Activated naive CD4-positive, alpha-beta T cell treated with anti-CD3 and anti-CD28 coated beads, Interleukin-2, amount 10 ng/mL, durations not matched to agents 7 days and 5 days (primary cell): ENCODE data around the gene RNF213.

Experiments used
- CTCF ChIA-PET: fragments of 350-600 bp; sonication (Branson Sonifier 250); formaldehyde crosslinking; loops from one replicate; lab custom pipeline; 2021; ENCODE audit warnings: antibody characterized with exemption; lab: Charles Lee
- DNase-seq: peaks from one replicate; pipeline ENCODE4 v3.0.0-alpha.2; 2020
- H3K27ac Mint-ChIP-seq: one replicate; pipeline ENCODE4 v1.8.0; 2021; ENCODE audit warnings: mild to moderate bottlenecking, moderate library complexity, mixed read lengths
- H3K27me3 Mint-ChIP-seq: one replicate; pipeline ENCODE4 v1.8.0; 2021; ENCODE audit warnings: mild to moderate bottlenecking, mixed read lengths
- H3K36me3 Mint-ChIP-seq: one replicate; pipeline ENCODE4 v1.8.0; 2021; ENCODE audit warnings: mixed read lengths
- H3K4me1 Mint-ChIP-seq: one replicate; pipeline ENCODE4 v1.8.0; 2021; ENCODE audit warnings: mixed read lengths
- H3K4me3 Mint-ChIP-seq: one replicate; pipeline ENCODE4 v1.8.0; 2021; ENCODE audit warnings: mild to moderate bottlenecking, moderate library complexity, mixed read lengths
- H3K9me3 Mint-ChIP-seq: one replicate; pipeline ENCODE4 v1.8.0; 2021; ENCODE audit warnings: mixed read lengths

RNF213 gene

GRCh38 chr17:80260791-80261158 lies at the start of gene RNF213:
RNF213 (plus strand) TSS chr17:80260852; CDS start chr17:80263682, 2,830 bp downstream.
- peak within 1 kb of the TSS; percentile 95 for H3K27ac Mint-ChIP-seq
- no peaks in the 10 kb centered on the region for H3K9me3 Mint-ChIP-seq
- CTCF ChIA-PET: interaction anchor here (2.1 kb wide), 1 partner anchor 159 kb away, joined by 5 read pairs; the partner anchor contains the start of gene GAA
- peak; percentile 75 for DNase-seq
- peaks cover 16% of the 10 kb centered on the region for H3K36me3 Mint-ChIP-seq
- peak within 1 kb of the TSS; percentile 98 for H3K4me3 Mint-ChIP-seq
- H3K4me1 Mint-ChIP-seq: peaks cover 67% of the 10 kb centered on the region
- H3K27me3 Mint-ChIP-seq: no peaks in the 10 kb centered on the region

DNA sequence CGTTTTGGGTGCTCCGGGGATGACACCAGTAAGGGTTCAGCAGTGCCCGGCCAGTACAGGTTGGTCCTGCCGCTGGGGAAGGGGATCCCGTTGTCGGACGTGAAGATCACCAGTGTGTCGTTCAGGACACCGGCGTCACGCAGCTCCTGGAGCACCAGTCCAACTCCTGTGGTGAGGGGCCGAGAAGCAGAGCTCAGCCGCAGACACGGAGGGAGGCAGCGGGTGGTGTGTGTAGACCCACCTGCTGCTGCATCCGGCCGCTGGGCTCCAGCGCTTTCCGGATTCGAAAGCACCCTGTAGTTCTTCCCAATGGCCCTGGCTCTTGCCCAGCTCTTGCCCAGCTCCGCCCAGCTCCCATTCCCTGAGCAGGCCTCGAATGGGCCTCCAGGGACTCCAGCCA lies 48.5 kb upstream of the RNF213 start:
- CTCF ChIA-PET: interaction anchor here (1.3 kb wide), 1 partner anchor 17 kb away, joined by 3 read pairs; no protein-coding TSS in a partner anchor
- Mint-ChIP-seq H3K4me1 (no peaks in the 10 kb centered on the region), H3K9me3 (no peaks in the 10 kb centered on the region), H3K27ac (no peak overlapping the region), H3K27me3 (no peaks in the 10 kb centered on the region), H3K4me3 (no peak overlapping the region), H3K36me3 (peaks cover 18% of the 10 kb centered on the region)
- DNase-seq: no peak

DNA sequence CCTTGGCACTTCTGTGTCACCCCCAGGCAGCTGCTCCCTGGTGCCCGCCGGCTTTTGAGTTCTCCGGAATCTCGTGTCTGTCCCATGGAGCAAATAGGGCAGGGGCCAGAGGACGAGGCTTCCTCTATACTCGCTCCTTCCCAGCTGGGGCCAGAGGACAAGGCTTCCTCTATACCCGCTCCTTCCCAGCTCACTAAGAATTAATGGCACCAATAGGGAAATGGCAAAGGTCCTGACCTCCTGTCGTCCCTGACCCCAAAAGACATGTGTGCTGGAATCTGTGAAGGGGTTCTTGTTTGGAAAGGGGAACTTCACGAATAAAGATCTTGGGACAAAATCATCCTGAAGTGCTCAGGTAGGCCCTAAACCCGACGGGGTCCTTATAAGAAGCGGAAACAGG lies 48.1 kb upstream of the RNF213 start:
- H3K36me3 Mint-ChIP-seq: peaks cover 20% of the 10 kb centered on the region

GRCh38 chr17:80212962-80213642 lies 47.5 kb upstream of the RNF213 start:
- DNase-seq: no peak
- Mint-ChIP-seq H3K27ac (no peak overlapping the region), H3K4me1 (peaks cover 6% of the 10 kb centered on the region), H3K27me3 (no peaks in the 10 kb centered on the region), H3K9me3 (no peaks in the 10 kb centered on the region), H3K4me3 (no peak overlapping the region), H3K36me3 (peaks cover 22% of the 10 kb centered on the region)
- CTCF ChIA-PET: interaction anchor here (1.3 kb wide), 1 partner anchor 18 kb away, joined by 3 read pairs; no protein-coding TSS in a partner anchor

More for the DNA sequence above, 48.1 kb upstream of the RNF213 start:
- DNase-seq: no peak
- CTCF ChIA-PET: interaction anchor here (1.3 kb wide), 1 partner anchor 17 kb away, joined by 3 read pairs; no protein-coding TSS in a partner anchor
- Mint-ChIP-seq H3K27me3 (no peaks in the 10 kb centered on the region), H3K4me1 (peaks cover 3% of the 10 kb centered on the region), H3K4me3 (no peak overlapping the region), H3K9me3 (no peaks in the 10 kb centered on the region), H3K27ac (no peak overlapping the region)

DNA sequence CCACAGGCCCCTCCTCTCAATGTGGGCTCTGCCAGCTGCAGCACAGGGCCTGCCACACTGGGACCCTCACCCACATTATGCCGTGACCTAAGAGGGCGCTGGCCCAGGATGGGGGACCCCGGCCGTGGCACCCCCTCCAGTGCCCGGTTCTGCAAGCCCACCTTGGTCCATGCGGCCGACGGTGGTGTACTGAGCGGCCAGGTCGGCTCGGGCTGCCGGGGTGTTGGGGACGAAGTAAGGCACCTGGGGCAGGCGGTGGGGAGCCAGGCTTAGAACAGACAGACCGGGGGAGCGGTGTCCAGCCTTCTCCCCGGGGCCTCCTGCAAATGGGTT lies 47.0 kb upstream of the RNF213 start:
- Mint-ChIP-seq H3K9me3 (no peaks in the 10 kb centered on the region), H3K36me3 (peaks cover 23% of the 10 kb centered on the region), H3K4me1 (peaks cover 9% of the 10 kb centered on the region), H3K4me3 (no peak overlapping the region), H3K27ac (no peak overlapping the region), H3K27me3 (no peaks in the 10 kb centered on the region)
- DNase-seq: no peak
- CTCF ChIA-PET: no interaction called here

DNA sequence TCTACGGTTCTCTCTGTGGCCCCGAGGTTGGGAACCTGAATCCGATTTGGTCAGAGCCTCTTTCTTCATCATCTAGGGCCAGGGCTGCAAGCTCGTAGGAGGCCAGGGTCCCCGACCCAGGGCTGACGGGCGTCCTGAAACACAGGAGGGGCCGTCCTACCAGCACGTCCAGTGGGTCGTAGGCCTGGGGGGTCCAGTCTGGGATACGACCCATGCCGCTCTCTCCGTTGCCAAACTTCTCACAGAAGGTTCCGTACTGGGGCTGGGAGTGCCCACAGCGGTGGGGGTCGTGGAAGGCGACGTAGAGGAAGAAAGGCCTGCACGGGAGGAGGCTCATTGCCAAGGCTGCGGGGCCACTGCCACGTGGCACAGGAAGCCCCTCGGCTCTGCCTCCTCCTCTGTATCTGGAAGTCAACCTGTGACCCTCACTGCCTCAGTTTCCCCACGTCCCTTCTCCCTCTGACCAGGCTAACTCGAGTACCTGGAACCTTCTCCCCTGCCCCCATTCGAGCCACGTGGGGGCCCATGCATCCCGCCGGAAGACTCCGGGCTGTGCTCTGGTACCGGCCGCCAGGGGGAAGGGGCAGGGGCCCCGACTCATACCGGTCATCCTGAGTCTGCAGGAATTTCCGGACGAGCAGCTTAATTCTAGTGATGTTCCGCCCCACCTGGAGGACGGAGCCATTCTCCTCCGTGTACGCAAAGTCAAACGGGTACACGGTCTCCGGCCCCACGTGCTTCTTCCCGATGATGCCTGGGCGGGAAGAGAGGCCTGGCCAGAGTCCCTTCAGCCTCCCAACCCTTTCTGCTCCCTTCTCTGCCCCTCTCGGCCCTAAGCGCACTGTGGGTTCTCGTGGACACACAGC lies 46.4 kb upstream of the RNF213 start:
- DNase-seq: no peak
- Mint-ChIP-seq H3K4me3 (no peak overlapping the region), H3K27ac (no peak overlapping the region), H3K36me3 (peaks cover 22% of the 10 kb centered on the region), H3K27me3 (no peaks in the 10 kb centered on the region), H3K9me3 (no peaks in the 10 kb centered on the region), H3K4me1 (peaks cover 16% of the 10 kb centered on the region)
- CTCF ChIA-PET: interaction anchor here (0.6 kb wide), 1 partner anchor 817 kb away, joined by 3 read pairs; no protein-coding TSS in a partner anchor

- Mint-ChIP-seq H3K9me3 (no peaks in the 10 kb centered on the region), H3K27ac (no peak overlapping the region), H3K4me3 (no peak overlapping the region), H3K27me3 (peaks cover 5% of the 10 kb centered on the region), H3K4me1 (peaks cover 20% of the 10 kb centered on the region), H3K36me3 (peaks cover 20% of the 10 kb centered on the region)
- CTCF ChIA-PET: no interaction called here
- no peak for DNase-seq
Observed at GRCh38 chr17:80214878-80215210, 45.8 kb upstream of the RNF213 start.

DNA sequence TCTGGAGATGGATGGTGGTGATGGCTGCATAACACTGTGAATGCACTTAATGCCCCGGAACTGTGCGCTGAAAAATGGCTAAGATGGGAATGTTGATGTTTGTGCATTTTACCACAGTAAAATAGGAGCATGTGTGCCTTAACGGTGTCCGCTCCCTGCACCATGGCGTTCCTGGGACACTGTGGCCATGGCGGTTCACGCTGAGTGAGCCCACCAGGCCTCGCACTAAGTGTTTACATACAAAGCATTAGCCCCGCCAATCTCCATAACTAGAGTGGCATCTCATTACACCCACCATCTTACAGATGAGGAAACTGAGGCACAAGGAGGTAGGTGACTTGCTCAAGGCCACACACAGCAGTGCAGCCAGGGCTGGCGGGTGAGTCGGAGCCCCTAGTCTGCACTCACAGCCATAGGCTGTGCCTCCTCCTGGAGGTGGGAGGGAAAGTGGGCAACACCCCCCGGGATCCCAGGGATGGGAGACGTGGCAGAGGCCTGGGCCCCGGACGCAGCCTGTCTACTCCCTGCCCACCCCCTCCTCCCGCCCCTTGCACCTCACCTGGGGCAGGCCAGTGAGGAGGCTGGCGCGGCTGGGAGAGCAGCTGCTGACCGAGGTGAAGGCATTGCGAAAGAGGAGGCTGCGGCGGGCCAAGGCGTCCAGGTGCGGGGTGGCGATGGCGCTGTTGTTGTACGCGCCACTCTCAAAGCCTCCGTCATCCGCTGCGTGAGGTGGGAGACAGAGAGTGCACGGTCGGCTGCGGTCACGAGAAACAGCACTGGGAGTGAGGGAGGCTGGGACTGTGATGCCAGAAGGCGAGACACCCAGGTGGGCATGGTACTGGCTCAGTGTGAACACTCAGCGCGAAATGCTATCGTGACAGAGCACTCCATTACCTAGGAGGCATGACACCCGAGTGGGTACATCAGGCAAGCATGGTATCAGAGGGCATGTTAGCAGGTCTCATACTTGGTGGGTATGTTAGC lies 43.9 kb upstream of the RNF213 start:
- CTCF ChIA-PET: no interaction called here
- peaks cover 22% of the 10 kb centered on the region for H3K4me1 Mint-ChIP-seq
- H3K36me3 Mint-ChIP-seq: peaks cover 14% of the 10 kb centered on the region
- no peak overlapping the region for H3K27ac Mint-ChIP-seq
- H3K4me3 Mint-ChIP-seq: no peak overlapping the region
- no peak for DNase-seq
- H3K27me3 Mint-ChIP-seq: peaks cover 12% of the 10 kb centered on the region
- no peaks in the 10 kb centered on the region for H3K9me3 Mint-ChIP-seq

GRCh38 chr17:80217703-80218362 lies 42.8 kb upstream of the RNF213 start:
- H3K27me3 Mint-ChIP-seq: peaks cover 17% of the 10 kb centered on the region
- H3K9me3 Mint-ChIP-seq: no peaks in the 10 kb centered on the region
- H3K27ac Mint-ChIP-seq: peak overlapping the region; percentile 63
- H3K36me3 Mint-ChIP-seq: peaks cover 14% of the 10 kb centered on the region
- H3K4me3 Mint-ChIP-seq: no peak overlapping the region
- peaks cover 22% of the 10 kb centered on the region for H3K4me1 Mint-ChIP-seq
- CTCF ChIA-PET: no interaction called here
- no peak for DNase-seq

DNA sequence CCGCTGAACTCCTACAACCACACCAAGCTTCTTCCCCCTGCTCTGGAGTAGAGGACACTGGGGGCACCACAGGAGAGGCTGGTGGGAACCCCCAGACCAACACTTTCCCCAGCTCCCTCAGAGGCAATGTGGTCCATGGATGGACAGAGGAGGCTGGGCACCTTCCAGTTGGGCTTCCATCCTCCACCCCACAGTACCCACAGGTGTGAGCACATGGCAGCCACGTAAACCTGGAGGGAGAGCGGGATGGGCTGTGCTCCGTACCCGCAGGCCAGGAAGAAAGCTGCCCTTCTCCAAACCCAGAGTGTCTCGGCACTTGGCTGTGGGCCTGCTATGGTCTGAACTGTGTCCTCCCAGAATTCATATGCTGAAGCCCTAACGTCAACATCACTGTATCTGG lies 42.3 kb upstream of the RNF213 start:
- Mint-ChIP-seq H3K9me3 (no peaks in the 10 kb centered on the region), H3K36me3 (peaks cover 14% of the 10 kb centered on the region), H3K27ac (peak overlapping the region; percentile 91), H3K4me3 (peak overlapping the region; percentile 89), H3K4me1 (peaks cover 22% of the 10 kb centered on the region), H3K27me3 (peaks cover 19% of the 10 kb centered on the region)
- CTCF ChIA-PET: interaction anchor here (1.2 kb wide), 1 partner anchor 33 kb away, joined by 3 read pairs; no protein-coding TSS in a partner anchor
- DNase-seq: no peak

DNA sequence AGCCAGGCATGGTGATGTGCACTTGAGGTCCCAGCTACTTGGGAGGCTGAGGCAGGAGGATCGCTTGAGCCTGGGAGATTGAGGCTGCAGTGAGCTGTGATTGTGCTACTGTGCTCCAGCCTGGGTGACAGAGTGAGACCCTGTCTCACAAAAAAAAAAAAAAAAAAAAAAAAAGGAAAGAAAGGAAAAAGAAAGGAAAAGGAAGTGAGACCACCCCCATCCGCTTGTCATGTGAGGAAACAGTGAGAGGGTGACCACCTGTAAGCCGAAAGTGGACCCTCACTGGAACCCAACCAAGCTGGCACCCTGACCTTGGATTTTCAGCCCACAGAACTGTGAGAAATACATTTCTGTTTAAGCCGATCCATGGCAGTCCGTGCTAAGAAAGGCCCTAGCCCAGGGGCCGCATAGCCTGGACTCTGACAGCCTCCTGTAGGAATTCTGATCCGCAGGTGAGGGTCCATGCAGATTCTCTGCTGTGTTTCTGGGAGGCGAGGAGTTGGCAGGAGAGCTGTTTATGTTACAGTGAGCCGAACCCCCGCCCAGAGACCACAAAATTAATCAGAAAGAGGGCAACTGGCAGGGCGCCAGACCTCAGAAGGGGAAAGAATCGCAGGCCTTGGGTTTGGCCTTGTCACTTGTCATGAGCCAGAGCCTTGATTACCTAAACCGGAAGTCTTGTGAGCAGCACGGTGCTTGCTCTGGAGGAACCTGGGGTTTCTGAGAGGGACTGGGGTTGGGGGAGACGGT lies 41.5 kb upstream of the RNF213 start:
- CTCF ChIA-PET: interaction anchor here (1.2 kb wide), 1 partner anchor 32 kb away, joined by 3 read pairs; no protein-coding TSS in a partner anchor
- DNase-seq: peak; percentile 91
- Mint-ChIP-seq H3K4me3 (peak overlapping the region; percentile 89), H3K36me3 (peaks cover 14% of the 10 kb centered on the region), H3K27me3 (peaks cover 19% of the 10 kb centered on the region), H3K4me1 (peaks cover 22% of the 10 kb centered on the region), H3K9me3 (no peaks in the 10 kb centered on the region), H3K27ac (peak overlapping the region; percentile 91)

- Mint-ChIP-seq H3K36me3 (peaks cover 14% of the 10 kb centered on the region), H3K4me1 (peaks cover 22% of the 10 kb centered on the region), H3K27ac (peak overlapping the region; percentile 91), H3K27me3 (peaks cover 19% of the 10 kb centered on the region), H3K9me3 (no peaks in the 10 kb centered on the region), H3K4me3 (peak overlapping the region; percentile 89)
- CTCF ChIA-PET: no interaction called here
- no peak for DNase-seq
Observed at GRCh38 chr17:80219763-80220053, 40.9 kb upstream of the RNF213 start.
